Bronchial smooth muscle cell (primary cell): ENCODE measurements around the gene CCT2. TPM values are rescaled to one million over a fixed set of nuclear protein-coding genes. Genes with fewer than 3 reads are reported as not detected.

Experiments
- total RNA-seq: library from RNA; depleted of rRNA; stranded (reverse); fragments of >200 nt; gene quantifications from 2 replicates; pipeline ENCODE4 v1.2.1, GENCODE V29; 2014

The CCT2 gene
- 129 and 156 TPM in 2 replicates for total RNA-seq

DNA sequence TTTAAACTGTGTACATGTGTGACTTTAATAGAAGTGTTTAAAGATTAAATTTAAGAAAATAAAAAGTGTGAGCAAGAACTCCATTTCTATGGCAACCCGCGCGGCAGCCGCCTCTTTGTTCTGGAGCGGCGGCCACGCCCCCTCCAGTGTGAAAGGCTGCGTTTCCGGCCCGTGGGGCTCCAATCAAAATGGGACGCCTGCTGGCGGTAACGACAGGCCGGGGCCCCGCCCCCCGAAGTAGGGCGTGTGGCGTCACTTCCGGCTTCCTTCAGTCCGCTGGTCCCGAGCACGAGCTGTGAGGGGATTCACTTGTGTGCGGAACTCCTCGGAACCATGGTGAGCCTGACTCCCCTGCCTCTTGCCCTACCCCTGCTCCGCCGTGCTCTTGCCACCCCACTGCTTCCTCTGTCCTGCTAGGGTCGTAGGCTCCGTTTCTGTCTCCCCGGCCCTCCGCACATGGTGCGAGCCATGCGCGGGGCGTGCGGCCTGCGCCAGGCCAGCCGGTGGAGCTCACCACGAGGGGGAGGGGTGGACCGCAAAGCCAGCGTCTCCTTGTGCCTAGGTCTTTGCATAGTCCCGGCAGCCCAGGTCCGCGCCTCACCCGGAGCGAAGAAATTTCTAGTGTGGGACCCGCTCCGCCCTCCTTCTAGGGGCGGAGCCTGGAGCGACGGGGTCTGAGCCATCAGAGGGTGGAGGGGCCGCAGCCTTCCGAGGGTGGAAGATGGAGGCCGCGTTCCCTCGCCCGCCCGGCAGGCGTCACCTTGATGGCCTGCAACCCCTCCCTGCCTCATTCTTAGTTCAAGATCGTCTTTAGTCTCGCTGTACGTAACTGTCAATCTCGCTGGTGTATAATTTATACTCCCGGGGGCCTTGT is at the start of gene CCT2:
TSS of gene CCT2 (plus strand) at position 271 of the 874 bp plus-strand sequence. CDS start at position 334, 63 bp downstream.

GRCh38 chr12:69610729-69611128 is 25.5 kb downstream of the CCT2 start, which contains the start of gene LRRC10:
TSS of gene LRRC10 (minus strand) at chr12:69610907. CDS start at chr12:69610838, 69 bp downstream.

Other genes with a start within 250 kb of the CCT2 start
- not detected in 2 replicates for gene LYZ, start 237.1 kb upstream of the CCT2 start, total RNA-seq
- gene YEATS4, start 225.7 kb upstream of the CCT2 start, total RNA-seq, result 7.2 and 11.8 TPM in 2 replicates
- gene FRS2, start 115.1 kb upstream of the CCT2 start, total RNA-seq, result 29.6 and 34.2 TPM in 2 replicates
- not detected in 2 replicates for gene LRRC10, start 25.4 kb downstream of the CCT2 start, total RNA-seq
- gene BEST3, start 113.8 kb downstream of the CCT2 start, total RNA-seq, result not detected in 2 replicates
- 0.79 and 0.94 TPM in 2 replicates for gene RAB3IP, start 153.4 kb downstream of the CCT2 start, total RNA-seq
- gene MYRFL, start 239.8 kb downstream of the CCT2 start, total RNA-seq, result not detected in 2 replicates